Thymus (tissue), 11 donors: Measurements from ENCODE around the gene PES1. TPM values are rescaled to one million over a fixed set of nuclear protein-coding genes. Genes with fewer than 3 reads are reported as not detected.
"Not testable (repeated sequence)": the region's sequence is repeated elsewhere in the genome, so short reads cannot be mapped to it uniquely, and the experiment has no call there.

ENCODE experiments used
- DNase-seq, 9 donors: peaks; one replicate each; pipeline ENCODE4 v3.0.0-alpha.2; 2013; ENCODE audit warnings: low spot score in 9 of 9, low read depth in 6 of 9, missing footprints in 1 of 9
- H3K27ac ChIP-seq, 2 donors: one replicate each; pipeline ENCODE4 v1.5.1; 2013; ENCODE audit warnings: control low read depth in 1 of 2, low read depth in 1 of 2, low read length in 1 of 2, mild to moderate bottlenecking in 1 of 2, moderate library complexity in 1 of 2
- H3K27me3 ChIP-seq, 2 donors: one replicate each; pipeline ENCODE4 v1.5.1; 2013; ENCODE audit warnings: low read length in 1 of 2; ENCODE audit not compliant: control insufficient read depth in 2 of 2, insufficient read depth in 1 of 2
- H3K36me3 ChIP-seq, 2 donors: one replicate each; pipeline ENCODE4 v1.5.1; 2013; ENCODE audit warnings: low read length in 1 of 2, mild to moderate bottlenecking in 1 of 2, moderate library complexity in 1 of 2; ENCODE audit not compliant: control insufficient read depth in 2 of 2, insufficient read depth in 2 of 2
- H3K4me1 ChIP-seq, 2 donors: one replicate each; pipeline ENCODE4 v1.5.1; 2013; ENCODE audit warnings: low read length in 2 of 2; ENCODE audit not compliant: control insufficient read depth in 2 of 2, insufficient read depth in 2 of 2
- H3K4me3 ChIP-seq, 2 donors: one replicate each; pipeline ENCODE4 v1.5.1; 2013; ENCODE audit warnings: low read length in 2 of 2, control low read depth in 1 of 2, mild to moderate bottlenecking in 1 of 2
- H3K9me3 ChIP-seq, 2 donors: one replicate each; pipeline ENCODE4 v1.5.1; 2013; ENCODE audit warnings: low read length in 1 of 2, mild to moderate bottlenecking in 1 of 2; ENCODE audit not compliant: control insufficient read depth in 2 of 2, insufficient read depth in 1 of 2
- WGBS: extraction: QIAGEN DNeasy Blood & Tissue Kit; methylation state at CpG from one replicate; pipeline ENCODE4 v1.1.7; 2013; 5-methylcytosine and 5-hydroxymethylcytosine counted together
- polyA plus RNA-seq: library from polyadenylated mRNA; stranded (reverse); fragments of 200-250 nt; gene quantifications from one replicate; pipeline ENCODE4 v1.2.3, GENCODE V29; 2013
- total RNA-seq: library from RNA; stranded (reverse); fragments of 120-200 nt; gene quantifications from one replicate; pipeline ENCODE4 v1.2.4, GENCODE V29; 2013
- donor health status: healthy.

The PES1 gene
- total and polyA plus RNA-seq, 2 donors, result 48.7 to 53.3 TPM

DNA sequence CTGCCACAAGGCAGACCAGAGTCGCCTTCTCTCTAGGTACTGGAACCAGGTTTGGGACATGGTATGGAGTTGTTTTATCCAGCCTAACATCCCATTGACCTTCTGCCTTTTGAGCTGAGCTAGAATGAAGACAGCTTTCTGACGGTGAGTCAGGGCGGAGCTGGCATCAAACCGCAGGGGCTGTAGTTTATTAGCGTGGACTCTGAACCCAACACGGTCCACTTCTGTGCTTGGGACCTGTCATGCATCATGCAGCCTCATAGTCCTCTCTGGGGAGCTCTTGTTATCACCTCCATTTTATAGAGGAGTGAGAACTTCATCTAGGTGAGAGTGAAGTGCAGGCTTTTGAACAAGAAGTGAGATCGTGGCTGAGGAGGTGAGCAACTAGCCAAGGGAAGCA, 25.6 kb downstream of the PES1 start:
- Histone ChIP-seq H3K36me3 (no peaks in the 10 kb centered on the region), H3K27ac (no peak overlapping the region), H3K27me3 (peaks cover 0 to 19% of the 10 kb centered on the region in 2 donors), H3K4me1 (no peaks in the 10 kb centered on the region), H3K4me3 (no peak overlapping the region), H3K9me3 (no peaks in the 10 kb centered on the region)
- 83% methylated on average over 7 of the region's 7 CpGs for WGBS
- no peak for DNase-seq

DNA sequence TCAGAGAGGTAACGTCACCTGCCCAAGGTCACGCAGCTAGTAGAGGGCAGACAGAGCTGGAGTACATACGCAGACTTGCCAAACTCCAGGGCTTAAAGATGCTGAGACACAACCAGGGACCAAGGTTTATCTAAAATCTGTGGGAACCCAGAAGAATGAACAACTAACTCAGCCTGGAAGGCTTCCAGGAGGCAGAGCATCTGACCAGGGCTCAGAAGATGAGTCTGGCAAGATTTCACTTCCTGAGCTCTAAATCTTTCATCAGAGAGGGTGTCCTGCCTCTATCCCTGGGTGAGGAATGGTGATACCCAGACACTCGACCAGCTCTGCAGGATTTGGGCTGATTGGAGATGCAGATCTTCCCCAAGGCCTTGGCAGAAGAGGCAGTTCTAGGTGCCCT, 26.4 kb downstream of the PES1 start:
- no peak for DNase-seq
- no peak overlapping the region for H3K27ac ChIP-seq
- H3K27me3 ChIP-seq, result peaks cover 0 to 16% of the 10 kb centered on the region in 2 donors
- no peaks in the 10 kb centered on the region for H3K36me3 ChIP-seq
- H3K4me1 ChIP-seq, result no peaks in the 10 kb centered on the region
- WGBS, result 90% methylated on average over 4 of the region's 4 CpGs
- no peak overlapping the region for H3K4me3 ChIP-seq
- no peaks in the 10 kb centered on the region for H3K9me3 ChIP-seq

DNA sequence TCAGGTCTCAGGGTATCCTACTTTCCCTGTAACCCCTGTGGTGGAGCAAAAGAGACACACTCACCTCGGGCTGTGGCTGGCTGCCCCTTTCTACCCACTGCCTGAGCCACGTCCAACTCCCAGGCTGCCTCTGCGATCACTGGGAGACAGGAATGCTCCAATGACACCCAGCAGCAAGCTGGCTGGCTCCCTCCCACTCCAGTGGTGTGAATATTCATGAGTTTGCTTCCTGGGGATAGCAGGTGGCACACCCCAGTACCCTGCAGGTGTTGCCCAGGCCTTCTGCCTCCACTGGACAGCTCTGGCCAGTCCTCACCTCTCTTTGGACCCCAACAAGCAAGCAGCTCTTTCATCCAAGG, 27.0 kb downstream of the PES1 start:
- no peaks in the 10 kb centered on the region for H3K4me1 ChIP-seq
- WGBS, result 68% methylated on average over 3 of the region's 3 CpGs
- no peak overlapping the region for H3K4me3 ChIP-seq
- no peaks in the 10 kb centered on the region for H3K36me3 ChIP-seq
- H3K27ac ChIP-seq, result no peak overlapping the region
- H3K27me3 ChIP-seq, result peaks cover 0 to 16% of the 10 kb centered on the region in 2 donors
- no peak for DNase-seq
- H3K9me3 ChIP-seq, result no peaks in the 10 kb centered on the region

DNA sequence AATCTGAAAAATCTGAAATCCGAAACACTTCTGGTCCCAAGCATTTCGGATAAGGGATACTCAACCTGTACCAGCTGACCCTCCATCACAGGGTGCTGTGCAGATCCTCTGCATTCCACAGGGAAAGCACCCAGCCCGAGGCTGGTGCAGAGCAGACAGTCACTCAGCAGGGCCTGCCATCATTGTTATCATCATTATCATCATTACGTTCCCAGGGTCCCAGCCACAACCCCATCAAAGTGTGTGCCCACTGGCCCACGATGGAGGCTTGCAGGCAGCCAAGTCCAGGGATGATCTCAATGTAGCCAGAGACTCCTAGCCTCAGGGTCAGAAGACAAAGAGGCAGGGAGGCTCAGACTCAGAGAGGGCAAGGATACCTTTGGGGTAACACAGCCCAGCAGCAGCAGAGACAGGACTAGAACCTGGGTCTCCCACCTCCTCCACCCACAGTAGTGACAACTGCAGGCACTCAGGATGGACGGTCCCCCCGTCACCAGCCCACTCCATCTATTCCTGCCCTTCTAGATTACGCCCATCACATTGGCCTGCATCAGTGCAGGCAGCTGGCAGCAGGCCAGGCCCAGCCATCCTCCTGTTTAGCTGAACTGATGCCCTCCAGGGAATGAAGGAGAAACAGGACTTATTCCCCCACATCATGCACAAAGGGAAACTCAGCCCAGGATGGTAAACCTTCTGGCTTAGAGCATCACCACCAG, 27.5 kb downstream of the PES1 start:
- Histone ChIP-seq H3K36me3 (no peaks in the 10 kb centered on the region), H3K27ac (no peak overlapping the region), H3K9me3 (no peaks in the 10 kb centered on the region), H3K4me1 (no peaks in the 10 kb centered on the region), H3K4me3 (no peak overlapping the region), H3K27me3 (peaks cover 0 to 13% of the 10 kb centered on the region in 2 donors)
- DNase-seq, result no peak
- 88% methylated on average over 8 of the region's 8 CpGs for WGBS

DNA sequence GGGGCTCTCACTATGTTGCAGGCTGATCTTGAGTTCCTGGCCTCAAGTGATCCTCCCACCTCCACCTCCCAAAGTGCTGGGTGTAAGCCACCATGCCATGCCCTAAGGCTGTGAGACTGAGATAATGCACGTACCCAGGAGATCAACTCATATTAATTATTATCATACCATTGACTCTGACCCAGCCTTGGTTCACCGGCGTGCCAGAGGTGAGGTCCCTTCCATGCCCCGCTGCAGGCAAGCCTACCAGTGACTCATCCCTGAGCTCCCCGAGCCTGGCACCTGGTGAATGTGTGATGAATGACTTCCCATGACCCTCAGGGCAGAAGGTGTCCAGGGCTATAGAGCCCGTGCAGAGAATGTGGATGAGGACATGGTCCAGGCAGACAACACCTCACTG, 29.3 kb downstream of the PES1 start:
- 91% methylated on average over 6 of the region's 6 CpGs for WGBS
- no peaks in the 10 kb centered on the region for H3K36me3 ChIP-seq
- no peaks in the 10 kb centered on the region for H3K9me3 ChIP-seq
- peaks cover 0 to 10% of the 10 kb centered on the region in 2 donors for H3K27me3 ChIP-seq
- H3K4me3 ChIP-seq, result no peak overlapping the region
- H3K4me1 ChIP-seq, result no peaks in the 10 kb centered on the region
- no peak overlapping the region for H3K27ac ChIP-seq
- no peak for DNase-seq

DNA sequence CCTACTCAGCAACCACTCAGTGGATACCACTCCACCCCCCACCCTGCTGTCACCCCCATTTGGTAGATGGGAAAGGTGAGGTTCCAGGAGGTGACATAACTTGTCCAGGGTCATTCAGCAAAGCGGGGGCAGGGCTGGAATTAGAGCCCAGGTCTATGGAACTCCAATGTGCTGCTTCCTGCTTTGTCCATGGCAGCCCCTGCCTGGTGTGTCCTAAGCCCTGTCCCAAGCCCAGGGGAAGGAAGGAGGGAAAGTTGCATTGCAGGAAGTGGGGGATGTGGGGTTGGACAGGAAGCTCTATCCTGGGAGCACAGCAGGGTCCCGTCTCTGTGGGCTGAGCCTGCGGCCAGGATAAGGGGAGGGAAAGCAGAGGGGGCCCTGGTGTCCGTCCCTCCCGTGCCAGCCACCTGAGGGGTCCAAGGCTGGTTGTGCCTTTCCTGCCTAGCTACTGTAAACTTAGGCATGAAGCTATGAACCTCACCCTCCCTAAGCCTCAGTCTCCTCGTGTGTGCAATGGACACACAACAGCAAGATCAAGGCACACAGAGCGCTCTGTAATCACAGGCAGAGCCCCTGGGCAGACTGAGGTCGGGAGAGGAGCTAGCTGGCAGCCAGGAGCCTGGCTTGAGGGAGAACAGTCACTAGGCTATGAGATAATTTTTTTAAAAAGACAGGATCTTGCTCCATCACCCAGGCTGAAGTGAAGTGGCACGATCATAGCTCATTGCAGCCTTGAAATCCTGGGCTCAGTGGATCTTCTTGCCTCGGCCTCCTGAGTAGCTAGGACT, 30.1 kb downstream of the PES1 start:
- Histone ChIP-seq H3K36me3 (no peaks in the 10 kb centered on the region), H3K4me1 (no peaks in the 10 kb centered on the region), H3K27me3 (peaks cover 0 to 10% of the 10 kb centered on the region in 2 donors), H3K9me3 (no peaks in the 10 kb centered on the region), H3K27ac (no peak overlapping the region), H3K4me3 (no peak overlapping the region)
- DNase-seq, result no peak
- WGBS, result 79% methylated on average over 10 of the region's 10 CpGs

DNA sequence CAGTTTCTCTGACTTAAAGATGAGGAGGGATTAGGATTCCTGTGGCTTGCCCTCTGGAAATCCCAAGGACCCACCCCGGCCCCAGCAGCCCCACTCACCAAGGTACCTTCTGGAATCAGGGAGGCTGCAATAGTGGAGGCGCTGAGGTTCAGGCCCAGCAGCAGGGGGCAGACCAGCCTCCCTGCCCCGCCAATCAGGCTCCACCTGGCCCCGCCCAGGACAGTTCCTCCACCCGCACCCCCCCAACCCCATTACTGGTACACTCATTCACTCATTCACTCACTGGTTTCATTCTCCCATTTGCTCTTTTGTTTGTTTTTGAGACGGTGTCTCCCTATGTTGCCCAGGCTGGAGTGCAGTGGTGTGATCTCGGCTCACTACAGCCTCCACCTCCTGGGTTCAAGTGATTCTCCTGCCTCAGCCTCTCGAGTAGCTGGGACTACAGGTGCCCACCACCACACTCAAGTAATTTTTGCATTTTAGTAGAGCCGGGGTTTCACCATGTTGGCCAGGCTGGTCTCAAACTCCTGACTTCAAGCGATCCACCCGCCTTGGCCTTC, 31.0 kb downstream of the PES1 start:
- DNase-seq, H3K9me3 ChIP-seq, H3K27me3 ChIP-seq, H3K36me3 ChIP-seq, H3K4me3 ChIP-seq, H3K4me1 ChIP-seq, H3K27ac ChIP-seq: not testable (repeated sequence)
- WGBS, result 93% methylated on average over 11 of the region's 11 CpGs

DNA sequence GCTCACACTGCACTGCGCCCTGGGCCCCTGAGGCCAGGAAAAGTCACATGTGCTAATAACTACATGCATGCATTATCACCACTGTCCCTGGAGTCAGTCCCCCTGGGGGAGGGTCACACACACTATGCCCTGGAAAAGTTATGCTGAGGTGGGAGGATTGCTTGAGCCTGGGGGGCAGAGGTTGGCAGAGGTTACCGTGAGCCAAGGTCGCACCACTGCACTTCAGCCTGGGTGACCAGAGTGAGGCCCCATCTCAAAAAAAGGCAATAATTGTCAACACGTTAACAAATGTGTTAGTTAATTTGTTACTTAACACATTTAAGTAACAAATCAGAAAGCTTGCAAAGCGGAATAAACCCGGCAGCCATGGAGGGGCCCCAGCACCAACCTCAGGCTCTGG, 31.8 kb downstream of the PES1 start:
- no peaks in the 10 kb centered on the region for H3K4me1 ChIP-seq
- peaks cover 0 to 7% of the 10 kb centered on the region in 2 donors for H3K27me3 ChIP-seq
- no peak overlapping the region for H3K27ac ChIP-seq
- no peak overlapping the region for H3K4me3 ChIP-seq
- no peak for DNase-seq
- H3K36me3 ChIP-seq, result no peaks in the 10 kb centered on the region
- WGBS, result 97% methylated on average over 6 of the region's 6 CpGs
- H3K9me3 ChIP-seq, result no peaks in the 10 kb centered on the region

DNA sequence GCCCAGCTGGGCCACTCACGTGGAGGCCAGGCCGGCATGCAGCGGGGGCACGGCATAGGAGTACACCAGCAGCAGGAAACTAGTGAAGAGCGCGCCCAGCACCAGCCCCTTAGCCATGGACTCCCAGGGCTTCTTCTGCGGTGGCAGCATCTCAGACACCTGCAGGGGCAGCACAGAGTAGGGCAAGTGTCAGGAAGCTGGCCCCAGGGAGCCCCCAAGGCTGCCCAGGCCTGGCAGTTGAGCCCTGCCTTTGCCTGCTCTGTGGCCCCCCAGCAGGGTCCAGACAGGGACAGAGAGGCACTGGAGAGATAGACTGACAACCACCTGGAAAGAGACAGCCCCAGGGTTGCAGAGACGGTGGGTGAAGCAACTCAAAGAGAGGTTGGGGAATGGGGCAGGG, 34.5 kb downstream of the PES1 start:
- H3K4me1 ChIP-seq, result no peaks in the 10 kb centered on the region
- no peak overlapping the region for H3K27ac ChIP-seq
- H3K9me3 ChIP-seq, result no peaks in the 10 kb centered on the region
- H3K27me3 ChIP-seq, result no peaks in the 10 kb centered on the region
- H3K4me3 ChIP-seq, result no peak overlapping the region
- H3K36me3 ChIP-seq, result no peaks in the 10 kb centered on the region
- 91% methylated on average over 8 of the region's 8 CpGs for WGBS
- no peak for DNase-seq
